ENCODE results near the gene BHLHE40.

GRCh38 chr3:5007873-5008272, 28.6 kb downstream of the BHLHE40 start:
- TF ChIP-seq CTCF (IDR thresholded peaks at IDR 0.05) (no peak), POLR2A (IDR thresholded peaks at IDR 0.05; ENCODE audit: low read depth) (no peak), POLR2AphosphoS5 (IDR thresholded peaks at IDR 0.05) (no peak)

Measured in esophagus muscularis mucosa (tissue), 3 donors.